ENCODE data around the gene DNAJC7.

Gene DNAJC7

GRCh38 chr17:42042598-42043319, 25.5 kb upstream of the DNAJC7 start:
- no peak for DNase-seq (ENCODE audit: low read depth in 2 of 2)
- H3K4me3 ChIP-seq (replicated peaks in 1 of 2; ENCODE audit: low read depth in 2 of 2, low read length in 2 of 2) = no peak overlapping the region

GRCh38 chr17:42041619-42042018, 24.4 kb upstream of the DNAJC7 start:
- no peak overlapping the region for H3K4me3 ChIP-seq (replicated peaks in 1 of 2; ENCODE audit: low read depth in 2 of 2, low read length in 2 of 2)

More at GRCh38 chr17:42042598-42043319, 25.5 kb upstream of the DNAJC7 start:
- no peak for TF ChIP-seq CTCF (IDR thresholded peaks at IDR 0.05; ENCODE audit: low read depth, low read length)

GRCh38 chr17:42040818-42041217, 23.6 kb upstream of the DNAJC7 start:
- H3K4me3 ChIP-seq (replicated peaks in 1 of 2; ENCODE audit: low read depth in 2 of 2, low read length in 2 of 2) = no peak overlapping the region
- DNase-seq (ENCODE audit: low read depth in 2 of 2) = no peak
- TF ChIP-seq CTCF (IDR thresholded peaks at IDR 0.05; ENCODE audit: low read depth, low read length) = no peak

More at GRCh38 chr17:42041619-42042018, 24.4 kb upstream of the DNAJC7 start:
- no peak for DNase-seq (ENCODE audit: low read depth in 2 of 2)
- no peak for TF ChIP-seq CTCF (IDR thresholded peaks at IDR 0.05; ENCODE audit: low read depth, low read length)

GRCh38 chr17:42039794-42040763, 22.8 kb upstream of the DNAJC7 start:
- TF ChIP-seq CTCF (IDR thresholded peaks at IDR 0.05; ENCODE audit: low read depth, low read length) = no peak
- no peak overlapping the region for H3K4me3 ChIP-seq (replicated peaks in 1 of 2; ENCODE audit: low read depth in 2 of 2, low read length in 2 of 2)

GRCh38 chr17:42038221-42038973, 21.2 kb upstream of the DNAJC7 start:
- no peak for TF ChIP-seq CTCF (IDR thresholded peaks at IDR 0.05; ENCODE audit: low read depth, low read length)
- no peak overlapping the region for H3K4me3 ChIP-seq (replicated peaks in 1 of 2; ENCODE audit: low read depth in 2 of 2, low read length in 2 of 2)
- no peak for DNase-seq (ENCODE audit: low read depth in 2 of 2)

More at GRCh38 chr17:42039794-42040763, 22.8 kb upstream of the DNAJC7 start:
- DNase-seq (ENCODE audit: low read depth in 2 of 2) = no peak

GRCh38 chr17:42034059-42034458, 16.8 kb upstream of the DNAJC7 start:
- no peak for DNase-seq (ENCODE audit: low read depth in 2 of 2)
- no peak for TF ChIP-seq CTCF (IDR thresholded peaks at IDR 0.05; ENCODE audit: low read depth, low read length)
- no peak overlapping the region for H3K4me3 ChIP-seq (replicated peaks in 1 of 2; ENCODE audit: low read depth in 2 of 2, low read length in 2 of 2)

Data from cardiac fibroblast (primary cell).